NB4 (cell line): Measurements from ENCODE around the gene GOLM1.

Experiments
- CTCF ChIP-seq: IDR thresholded peaks from one replicate; pipeline ENCODE4 v1.5.1; 2012; ENCODE audit warnings: low read depth, low read length
- MAX ChIP-seq: IDR thresholded peaks from 2 replicates; pipeline ENCODE4 v1.6.1; 2011; ENCODE audit warnings: low read depth, low read length
- MYC ChIP-seq: IDR thresholded peaks from 2 replicates; pipeline ENCODE4 v1.6.1; 2011; ENCODE audit warnings: low read depth, low read length
- POLR2A ChIP-seq: IDR thresholded peaks from 2 replicates; pipeline ENCODE4 v1.6.1; 2011; ENCODE audit warnings: mild to moderate bottlenecking; ENCODE audit not compliant: insufficient read length; ENCODE audit errors: extremely low read depth

GRCh38 chr9:86082870-86083269, 16.5 kb downstream of the GOLM1 start:
- TF ChIP-seq CTCF, result no peak
- TF ChIP-seq MAX, result no peak
- TF ChIP-seq POLR2A, result no peak
- no peak for TF ChIP-seq MYC
